ENCODE results near the gene SH3D19. TPM values are rescaled to one million over a fixed set of nuclear protein-coding genes. Genes with fewer than 3 reads are reported as not detected.

The SH3D19 gene
- total RNA-seq, 1 donor from 2014 or later: 66.5 TPM

- Mint-ChIP-seq H3K27ac (ENCODE audit: unreplicated experiment) (no peak overlapping the region), H3K4me3 (ENCODE audit: unreplicated experiment) (no peak overlapping the region), H3K9me3 (ENCODE audit: unreplicated experiment) (no peaks in the 10 kb centered on the region), H3K36me3 (ENCODE audit: low read depth, unreplicated experiment) (peaks cover 20% of the 10 kb centered on the region), H3K4me1 (ENCODE audit: low read depth, unreplicated experiment) (peaks cover 8% of the 10 kb centered on the region), H3K27me3 (ENCODE audit: low read depth, unreplicated experiment) (no peaks in the 10 kb centered on the region)
- H3K27ac ChIP-seq (ENCODE audit: low read depth, low read length): peak overlapping the region; percentile 35
- H3K4me1 ChIP-seq (ENCODE audit: insufficient read depth, low read length): peaks cover 4% of the 10 kb centered on the region
- peaks cover 19% of the 10 kb centered on the region for H3K36me3 ChIP-seq (ENCODE audit: insufficient read depth, low read length)
- H4K20me1 ChIP-seq (ENCODE audit: insufficient read depth, low read length): peaks cover 23% of the 10 kb centered on the region
- H3K4me3 ChIP-seq (ENCODE audit: insufficient read depth, low read depth, low read length): no peak overlapping the region
- peak; percentile 98 for DNase-seq (ENCODE audit: low read depth)
- H3K79me2 ChIP-seq (ENCODE audit: insufficient read depth, low read length): no peaks in the 10 kb centered on the region
- no peaks in the 10 kb centered on the region for H3K9me3 ChIP-seq (ENCODE audit: insufficient read depth, low read depth, low read length)
- FAIRE-seq: peak; percentile 88
- H3K9ac ChIP-seq (ENCODE audit: low read length): peak overlapping the region; percentile 7
- H2AFZ ChIP-seq (ENCODE audit: low read depth, low read length): no peak overlapping the region
- H3K4me2 ChIP-seq (ENCODE audit: low read length): peak overlapping the region; percentile 8
- TF ChIP-seq CTCF (IDR thresholded peaks at IDR 0.05; ENCODE audit: insufficient read depth, low read depth, low read length) (no peak), EZH2 (IDR thresholded peaks at IDR 0.05; ENCODE audit: insufficient read depth, low read length) (no peak)
- no peaks in the 10 kb centered on the region for H3K27me3 ChIP-seq (ENCODE audit: insufficient read depth, low read length)
Observed at GRCh38 chr4:151169223-151169622, 156.2 kb downstream of the SH3D19 start.

GRCh38 chr4:151167561-151167960 is 157.8 kb downstream of the SH3D19 start:
- no peak overlapping the region for H3K4me3 Mint-ChIP-seq (ENCODE audit: unreplicated experiment)
- FAIRE-seq: no peak
- Histone ChIP-seq H3K36me3 (ENCODE audit: insufficient read depth, low read length) (peaks cover 13% of the 10 kb centered on the region), H3K9me3 (ENCODE audit: insufficient read depth, low read depth, low read length) (no peaks in the 10 kb centered on the region), H3K4me2 (ENCODE audit: low read length) (no peak overlapping the region), H4K20me1 (ENCODE audit: insufficient read depth, low read length) (peaks cover 17% of the 10 kb centered on the region), H3K27ac (ENCODE audit: low read depth, low read length) (no peak overlapping the region), H3K27me3 (ENCODE audit: insufficient read depth, low read length) (no peaks in the 10 kb centered on the region), H3K4me3 (ENCODE audit: insufficient read depth, low read depth, low read length) (no peak overlapping the region), H3K79me2 (ENCODE audit: insufficient read depth, low read length) (no peaks in the 10 kb centered on the region), H3K4me1 (ENCODE audit: insufficient read depth, low read length) (peaks cover 4% of the 10 kb centered on the region), H3K9ac (ENCODE audit: low read length) (no peak overlapping the region), H2AFZ (ENCODE audit: low read depth, low read length) (no peak overlapping the region)
- TF ChIP-seq CTCF (IDR thresholded peaks at IDR 0.05; ENCODE audit: insufficient read depth, low read depth, low read length) (no peak), EZH2 (IDR thresholded peaks at IDR 0.05; ENCODE audit: insufficient read depth, low read length) (no peak)
- peaks cover 8% of the 10 kb centered on the region for H3K4me1 Mint-ChIP-seq (ENCODE audit: low read depth, unreplicated experiment)
- H3K27ac Mint-ChIP-seq (ENCODE audit: unreplicated experiment): no peak overlapping the region
- no peaks in the 10 kb centered on the region for H3K27me3 Mint-ChIP-seq (ENCODE audit: low read depth, unreplicated experiment)
- no peak for DNase-seq (ENCODE audit: low read depth)
- no peaks in the 10 kb centered on the region for H3K9me3 Mint-ChIP-seq (ENCODE audit: unreplicated experiment)
- peaks cover 21% of the 10 kb centered on the region for H3K36me3 Mint-ChIP-seq (ENCODE audit: low read depth, unreplicated experiment)

GRCh38 chr4:151166636-151167035 is 158.8 kb downstream of the SH3D19 start:
- Histone ChIP-seq H3K9me3 (ENCODE audit: insufficient read depth, low read depth, low read length) (no peaks in the 10 kb centered on the region), H3K36me3 (ENCODE audit: insufficient read depth, low read length) (peaks cover 9% of the 10 kb centered on the region), H4K20me1 (ENCODE audit: insufficient read depth, low read length) (peaks cover 11% of the 10 kb centered on the region), H3K27ac (ENCODE audit: low read depth, low read length) (no peak overlapping the region), H2AFZ (ENCODE audit: low read depth, low read length) (no peak overlapping the region), H3K4me2 (ENCODE audit: low read length) (no peak overlapping the region), H3K79me2 (ENCODE audit: insufficient read depth, low read length) (no peaks in the 10 kb centered on the region), H3K4me3 (ENCODE audit: insufficient read depth, low read depth, low read length) (no peak overlapping the region), H3K27me3 (ENCODE audit: insufficient read depth, low read length) (no peaks in the 10 kb centered on the region), H3K4me1 (ENCODE audit: insufficient read depth, low read length) (peaks cover 4% of the 10 kb centered on the region), H3K9ac (ENCODE audit: low read length) (no peak overlapping the region)
- Mint-ChIP-seq H3K36me3 (ENCODE audit: low read depth, unreplicated experiment) (peaks cover 18% of the 10 kb centered on the region), H3K4me1 (ENCODE audit: low read depth, unreplicated experiment) (peaks cover 8% of the 10 kb centered on the region), H3K27ac (ENCODE audit: unreplicated experiment) (no peak overlapping the region), H3K9me3 (ENCODE audit: unreplicated experiment) (no peaks in the 10 kb centered on the region), H3K27me3 (ENCODE audit: low read depth, unreplicated experiment) (no peaks in the 10 kb centered on the region), H3K4me3 (ENCODE audit: unreplicated experiment) (no peak overlapping the region)
- TF ChIP-seq EZH2 (IDR thresholded peaks at IDR 0.05; ENCODE audit: insufficient read depth, low read length) (no peak), CTCF (IDR thresholded peaks at IDR 0.05; ENCODE audit: insufficient read depth, low read depth, low read length) (no peak)
- DNase-seq (ENCODE audit: low read depth): no peak
- FAIRE-seq: no peak
